Measurements from ENCODE around the gene SASH1.
A peak's percentile ranks its signal among the peaks of the same experiment; 100 is the strongest.

SASH1 gene

GRCh38 chr6:148547110-148547509 lies 204.5 kb downstream of the SASH1 start:
- in situ Hi-C loops (cut with HindIII; ENCODE audit: low pct_ligation_motif_present, low pct_unique_long_range_greater_than_20kb, low sequenced_read_pairs), result no loop called here
- no peak for DNase-seq

DNA sequence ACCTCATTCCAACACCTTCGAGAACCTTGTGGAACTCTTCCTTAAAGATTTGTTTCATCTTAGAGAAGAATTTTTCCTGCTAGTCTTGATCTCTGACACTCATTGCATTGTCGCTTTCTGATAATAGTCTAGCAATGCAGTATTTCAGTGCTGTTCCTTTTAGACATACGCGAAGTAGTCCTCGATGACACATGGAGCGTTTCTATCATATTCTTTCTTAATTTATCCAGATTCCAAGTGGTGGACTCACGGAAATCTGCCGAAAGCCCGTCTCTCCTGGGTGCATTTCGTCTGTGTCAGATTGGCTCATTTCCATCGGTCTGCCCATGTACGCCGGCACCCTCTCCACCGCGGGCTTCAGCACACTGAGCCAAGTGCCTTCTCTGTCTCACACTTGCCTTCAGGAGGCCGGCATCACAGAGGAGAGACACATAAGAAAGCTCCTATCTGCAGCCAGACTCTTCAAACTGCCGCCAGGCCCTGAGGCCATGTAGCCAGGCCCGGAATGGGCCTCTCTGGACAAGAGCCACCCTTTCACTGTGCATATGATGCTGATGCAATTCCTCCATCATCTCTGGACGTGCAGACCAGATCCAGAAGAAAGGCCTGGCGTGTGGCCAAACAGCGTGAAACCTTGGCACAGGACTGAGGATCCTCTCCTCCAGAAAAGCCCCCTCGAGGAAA lies 205.6 kb downstream of the SASH1 start:
- DNase-seq, result no peak
- in situ Hi-C loops (cut with HindIII; ENCODE audit: low pct_ligation_motif_present, low pct_unique_long_range_greater_than_20kb, low sequenced_read_pairs), result no loop called here

DNA sequence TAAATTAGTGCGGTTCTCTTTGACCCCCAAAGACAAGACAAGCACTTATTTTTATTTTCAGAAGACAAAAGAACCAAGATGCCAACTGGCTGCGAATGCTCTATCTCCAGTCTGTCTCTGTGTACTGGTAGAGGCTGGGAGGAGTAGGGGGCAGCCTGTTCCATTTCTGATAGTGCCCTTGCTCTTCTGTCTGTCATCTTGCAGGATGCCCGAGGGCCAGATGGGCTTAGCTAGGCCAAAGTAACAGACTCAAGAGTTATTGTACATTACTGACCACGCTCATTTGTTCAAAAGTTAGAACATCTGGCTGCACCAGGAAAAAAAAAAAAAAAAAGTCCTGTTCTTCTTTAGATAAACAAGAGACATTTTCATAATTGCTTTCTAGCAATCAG lies 206.1 kb downstream of the SASH1 start:
- in situ Hi-C loops (cut with HindIII; ENCODE audit: low pct_ligation_motif_present, low pct_unique_long_range_greater_than_20kb, low sequenced_read_pairs), result no loop called here
- no peak for DNase-seq

GRCh38 chr6:148550569-148550968 lies 207.9 kb downstream of the SASH1 start:
- no peak for DNase-seq
- in situ Hi-C loops (cut with HindIII; ENCODE audit: low pct_ligation_motif_present, low pct_unique_long_range_greater_than_20kb, low sequenced_read_pairs), result no loop called here

DNA sequence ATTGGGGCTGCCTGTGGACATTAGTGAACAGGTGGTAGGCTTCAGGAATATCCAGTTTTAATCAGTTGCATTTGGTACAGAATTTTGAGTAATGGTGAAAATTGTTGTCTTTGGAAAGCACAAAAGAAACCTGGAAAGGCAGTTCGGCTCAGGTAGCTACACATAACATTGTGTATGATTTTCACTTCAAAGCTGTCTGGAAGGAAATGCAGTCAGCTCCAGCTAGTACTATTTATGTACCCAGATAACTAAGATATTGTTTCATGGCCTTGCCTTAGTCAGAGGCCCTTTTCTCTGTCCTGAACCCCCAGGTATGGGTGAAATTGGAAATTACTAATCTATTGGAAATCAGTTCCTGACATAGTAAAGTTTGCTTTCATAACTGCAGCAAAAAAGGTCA lies 208.6 kb downstream of the SASH1 start:
- no peak for DNase-seq
- in situ Hi-C loops (cut with HindIII; ENCODE audit: low pct_ligation_motif_present, low pct_unique_long_range_greater_than_20kb, low sequenced_read_pairs), result no loop called here

DNA sequence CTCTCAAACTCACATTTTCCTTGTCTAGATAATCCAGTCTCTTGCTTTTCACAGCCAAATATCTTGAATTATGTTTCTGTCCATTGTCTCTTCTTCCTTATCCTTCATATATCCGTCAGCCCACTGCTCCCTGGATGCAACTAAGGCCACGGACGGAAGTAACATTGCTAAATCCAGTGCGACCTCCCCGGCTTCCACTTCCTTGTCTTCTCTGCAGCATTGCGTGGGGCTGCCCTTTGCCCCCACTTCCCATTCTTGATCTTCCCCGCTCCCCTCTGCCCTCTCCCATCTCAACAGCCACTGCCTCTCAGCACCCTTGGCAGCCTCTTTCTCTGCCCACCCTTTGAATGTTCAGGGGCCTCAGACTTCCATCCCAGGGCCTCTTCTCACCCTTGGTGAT lies 213.8 kb downstream of the SASH1 start:
- in situ Hi-C loops (cut with HindIII; ENCODE audit: low pct_ligation_motif_present, low pct_unique_long_range_greater_than_20kb, low sequenced_read_pairs), result no loop called here
- no peak for DNase-seq

- no peak for DNase-seq
Measured at GRCh38 chr6:148557796-148558321, 215.2 kb downstream of the SASH1 start.

GRCh38 chr6:148559848-148560433 lies 217.3 kb downstream of the SASH1 start:
- in situ Hi-C loops (cut with HindIII; ENCODE audit: low pct_ligation_motif_present, low pct_unique_long_range_greater_than_20kb, low sequenced_read_pairs), result no loop called here
- peak; percentile 57 for DNase-seq

More at GRCh38 chr6:148557796-148558321, 215.2 kb downstream of the SASH1 start:
- in situ Hi-C loops (cut with HindIII; ENCODE audit: low pct_ligation_motif_present, low pct_unique_long_range_greater_than_20kb, low sequenced_read_pairs), result no loop called here

DNA sequence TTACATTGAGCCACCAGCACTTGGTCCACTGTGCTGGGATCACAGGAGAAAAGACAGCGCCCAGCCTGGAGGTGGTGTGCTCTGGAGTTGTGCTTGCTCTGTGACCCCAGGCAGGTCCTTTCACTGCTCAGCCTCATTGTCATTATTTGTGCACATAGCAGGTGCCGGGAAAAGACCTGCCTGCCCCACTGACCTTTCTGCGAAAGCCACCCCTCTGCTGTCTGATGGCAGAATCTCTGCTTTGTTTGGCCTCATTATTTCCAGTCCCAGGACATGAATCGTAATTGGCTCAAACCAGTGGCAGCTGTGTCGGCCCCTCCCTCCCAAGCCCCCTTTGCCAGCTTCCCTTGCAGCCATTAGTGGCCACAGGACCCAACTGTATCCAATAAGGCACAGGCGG lies 219.0 kb downstream of the SASH1 start:
- DNase-seq, result no peak
- in situ Hi-C loops (cut with HindIII; ENCODE audit: low pct_ligation_motif_present, low pct_unique_long_range_greater_than_20kb, low sequenced_read_pairs), result no loop called here

- DNase-seq, result no peak
Measured at GRCh38 chr6:148563066-148563465, 220.4 kb downstream of the SASH1 start.

DNA sequence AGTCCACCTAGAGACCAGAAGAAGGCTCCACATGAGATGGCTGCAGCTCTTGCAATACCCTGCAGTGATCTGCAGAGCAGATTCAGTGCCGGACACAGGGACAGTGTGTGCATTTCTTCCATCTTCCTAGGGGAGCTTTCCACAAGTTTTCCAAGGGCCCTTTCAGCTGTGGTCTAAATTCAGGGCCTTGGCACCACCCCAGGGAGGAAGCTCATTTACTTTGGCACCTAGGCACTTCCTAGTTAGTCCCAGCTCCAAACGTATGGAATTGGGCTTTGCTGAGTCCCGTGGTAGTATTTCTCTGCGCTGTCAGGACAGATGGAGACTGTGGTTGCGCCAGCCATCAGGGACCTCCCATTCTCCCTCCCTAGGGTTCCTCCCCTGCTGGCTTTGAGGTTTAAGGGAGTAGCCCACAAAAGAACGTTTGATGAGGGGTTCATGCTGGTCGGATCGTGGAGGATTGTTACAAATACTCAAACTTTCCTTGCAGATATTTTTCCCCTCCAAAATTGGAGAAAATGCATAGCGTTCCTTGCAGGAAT lies 221.9 kb downstream of the SASH1 start:
- DNase-seq, result no peak
- in situ Hi-C loops (cut with HindIII; ENCODE audit: low pct_ligation_motif_present, low pct_unique_long_range_greater_than_20kb, low sequenced_read_pairs), result no loop called here

More at GRCh38 chr6:148563066-148563465, 220.4 kb downstream of the SASH1 start:
- in situ Hi-C loops (cut with HindIII; ENCODE audit: low pct_ligation_motif_present, low pct_unique_long_range_greater_than_20kb, low sequenced_read_pairs), result no loop called here

DNA sequence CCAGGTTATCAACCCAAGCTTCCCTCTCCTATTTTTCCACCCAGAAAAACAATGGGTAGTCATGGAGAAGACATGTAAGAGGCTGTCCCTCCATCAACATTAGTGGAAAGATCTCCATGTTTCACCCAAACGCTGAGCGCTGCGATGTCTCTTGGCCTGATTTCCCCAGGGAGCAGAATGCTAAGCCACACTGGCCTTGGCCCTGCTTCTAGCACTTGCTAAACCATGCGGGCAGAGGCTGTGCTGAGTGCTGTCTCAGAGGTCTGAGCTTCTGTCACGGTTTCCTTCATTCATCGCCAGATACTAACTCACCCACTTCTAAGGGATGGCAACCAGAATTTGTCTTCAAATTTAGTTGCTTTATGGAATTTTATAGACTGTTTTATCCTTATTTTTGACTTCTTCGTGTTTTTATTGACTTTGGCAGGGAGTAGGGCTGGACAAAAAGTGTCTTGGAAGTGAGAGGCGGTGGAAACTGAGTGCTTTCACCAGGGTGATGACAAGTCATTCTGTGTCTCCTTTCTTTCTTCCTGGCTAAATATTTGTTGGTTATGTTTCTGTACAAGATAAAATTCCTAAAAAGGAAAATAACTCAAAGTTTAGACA lies 222.8 kb downstream of the SASH1 start:
- no peak for DNase-seq
- in situ Hi-C loops (cut with HindIII; ENCODE audit: low pct_ligation_motif_present, low pct_unique_long_range_greater_than_20kb, low sequenced_read_pairs), result no loop called here

DNA sequence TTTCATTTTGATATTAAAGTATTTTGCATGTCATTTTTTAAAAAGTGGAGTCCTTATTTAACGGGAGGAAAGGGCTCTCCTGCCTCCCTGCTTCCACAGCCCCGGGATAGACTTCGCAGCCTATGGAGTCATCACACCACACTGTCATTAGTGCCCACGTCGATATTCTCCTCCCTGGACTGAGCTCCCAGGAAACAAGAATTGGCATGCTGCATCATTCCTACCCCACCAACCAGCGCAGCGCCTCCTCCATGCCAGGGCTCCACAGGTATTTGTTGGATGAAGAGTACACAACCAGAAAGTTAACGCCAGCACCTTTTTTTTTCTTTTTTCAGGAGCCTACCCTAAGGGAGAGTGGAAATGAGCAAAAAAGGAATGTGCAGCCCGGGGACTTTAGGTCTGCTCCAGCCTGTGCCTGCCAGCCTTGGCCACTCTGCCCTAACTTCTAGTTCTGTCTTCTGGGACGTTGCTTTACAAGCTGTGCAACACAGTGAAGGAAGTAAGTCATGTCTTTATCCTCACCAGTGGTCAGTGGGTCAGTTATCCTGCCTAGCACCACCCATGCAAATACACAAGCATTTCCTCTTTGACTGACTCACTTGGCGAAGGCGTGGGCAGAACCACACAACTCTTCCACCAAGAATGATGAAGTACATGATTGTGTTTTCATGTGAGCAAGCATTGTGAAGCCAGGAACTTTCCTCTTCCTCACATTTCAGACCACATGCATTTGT lies 223.5 kb downstream of the SASH1 start:
- in situ Hi-C loops (cut with HindIII; ENCODE audit: low pct_ligation_motif_present, low pct_unique_long_range_greater_than_20kb, low sequenced_read_pairs), result no loop called here
- peak; percentile 4 for DNase-seq

GRCh38 chr6:148566664-148567350 lies 224.2 kb downstream of the SASH1 start:
- in situ Hi-C loops (cut with HindIII; ENCODE audit: low pct_ligation_motif_present, low pct_unique_long_range_greater_than_20kb, low sequenced_read_pairs), result no loop called here
- DNase-seq, result no peak

DNA sequence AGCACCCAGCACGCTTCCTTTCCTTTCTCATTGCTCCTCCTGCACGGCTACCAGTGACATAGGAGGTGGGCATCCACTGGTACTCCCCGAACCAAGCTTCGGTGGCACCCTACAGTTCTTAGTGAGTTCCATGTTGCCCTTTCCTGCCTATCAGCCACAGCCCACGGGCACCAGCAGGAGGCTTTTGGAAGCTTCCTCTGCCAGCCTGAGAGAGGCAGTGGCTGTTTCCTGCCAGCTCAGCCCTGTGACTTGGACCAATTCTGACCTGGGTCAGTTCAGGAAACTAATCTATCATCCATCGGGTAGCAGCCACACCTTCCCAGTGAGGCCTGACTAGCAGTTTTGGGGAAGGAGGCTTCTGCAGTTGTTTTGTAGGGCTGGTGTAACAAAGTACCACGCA lies 227.8 kb downstream of the SASH1 start:
- in situ Hi-C loops (cut with HindIII; ENCODE audit: low pct_ligation_motif_present, low pct_unique_long_range_greater_than_20kb, low sequenced_read_pairs), result no loop called here
- no peak for DNase-seq

DNA sequence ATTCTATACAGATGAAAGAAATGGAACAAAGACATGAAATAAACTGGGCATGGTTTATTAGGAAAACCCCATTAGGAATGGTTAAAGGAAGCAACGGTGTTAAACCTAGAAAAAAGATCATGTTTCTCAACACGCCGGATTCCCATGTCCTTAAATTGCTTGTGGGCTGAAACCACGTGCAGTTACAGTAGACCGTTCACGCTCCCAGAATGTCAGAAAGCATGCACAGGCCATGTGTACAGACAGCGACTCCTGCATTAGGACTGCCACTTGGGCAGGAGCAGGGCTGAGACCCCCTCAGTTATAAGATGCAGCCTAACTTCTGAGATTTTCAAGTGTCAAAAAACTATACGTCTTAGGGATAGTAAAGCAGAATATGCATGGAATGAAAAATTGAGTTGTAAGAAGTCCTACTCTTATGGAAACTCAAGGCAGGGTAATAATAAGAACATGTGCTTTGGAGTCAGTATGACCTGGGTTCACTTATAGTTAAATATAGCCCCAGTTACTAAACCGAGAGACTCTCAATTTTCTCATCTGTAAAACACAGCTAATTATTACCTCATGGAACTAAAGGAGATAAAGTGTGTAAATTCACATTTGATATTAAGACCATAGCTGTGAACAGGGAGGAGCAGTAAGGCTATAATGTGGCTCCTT lies 230.2 kb downstream of the SASH1 start:
- in situ Hi-C loops (cut with HindIII; ENCODE audit: low pct_ligation_motif_present, low pct_unique_long_range_greater_than_20kb, low sequenced_read_pairs), result no loop called here
- no peak for DNase-seq

GRCh38 chr6:148573922-148574321 lies 231.3 kb downstream of the SASH1 start:
- DNase-seq, result no peak
- in situ Hi-C loops (cut with HindIII; ENCODE audit: low pct_ligation_motif_present, low pct_unique_long_range_greater_than_20kb, low sequenced_read_pairs), result no loop called here
